ENCODE data around the gene TET1. TPM values are rescaled to one million over a fixed set of nuclear protein-coding genes. Genes with fewer than 3 reads are reported as not detected.

TET1 gene
- total and polyA plus RNA-seq, 2 of the 13 experiments (the other 11 are each of a cell fraction or from before 2014, with no cell fraction given), result 6.9 to 7.3 TPM

DNA sequence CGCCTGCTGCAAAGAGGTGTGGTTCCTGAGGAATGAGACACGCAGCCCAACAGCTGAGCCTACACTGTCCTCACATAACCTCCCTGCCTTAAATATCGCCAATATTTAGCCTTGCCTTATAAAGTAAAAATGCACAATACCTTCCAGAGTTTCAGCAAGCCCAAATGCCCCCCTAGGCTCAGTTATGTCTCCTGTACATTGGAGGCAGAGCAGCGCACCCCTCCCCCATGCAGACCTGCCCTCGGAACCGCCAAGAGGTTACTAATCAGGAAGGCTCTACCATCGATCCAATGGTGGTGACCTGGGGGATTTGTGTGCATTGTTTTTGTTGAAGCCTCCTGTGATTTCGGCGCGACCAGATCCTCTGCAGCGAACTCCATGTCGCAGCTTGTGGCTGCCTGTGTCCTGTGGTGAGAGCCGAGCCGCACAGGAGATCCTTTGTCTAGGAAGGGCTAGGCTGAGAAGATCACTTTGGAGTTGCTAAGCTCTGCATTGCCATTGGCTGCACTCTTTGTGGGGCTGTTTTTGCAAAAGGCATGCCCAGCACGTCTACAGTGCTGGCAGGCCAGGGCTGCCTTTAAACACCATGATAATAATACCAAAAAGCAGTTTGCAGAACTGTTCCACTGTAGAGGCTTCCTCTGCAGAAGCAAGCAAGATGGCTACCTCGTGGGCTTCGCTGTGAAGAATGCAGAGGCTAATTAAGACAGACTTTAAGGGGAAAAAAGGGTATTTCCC, 40.1 kb downstream of the TET1 start (continued):
- no peak; the same call in 1 of the 2 replicates for TF ChIP-seq ZMAT3 (CRISPR knock-in tag; conservative IDR thresholded peaks at IDR 0.05)
- TF ChIP-seq PCBP1 (IDR thresholded peaks at IDR 0.05; ENCODE audit: borderline replicate concordance, low read depth, low read length), result no peak
- no peak for TF ChIP-seq SATB2 (CRISPR knock-in tag; IDR thresholded peaks at IDR 0.05)
- TF ChIP-seq ZBTB38 (CRISPR knock-in tag; IDR thresholded peaks at IDR 0.05), result peak; percentile 86
- peak; percentile 65 for TF ChIP-seq RARA (CRISPR knock-in tag; IDR thresholded peaks at IDR 0.05)
- no peak for TF ChIP-seq EEA1 (CRISPR knock-in tag; IDR thresholded peaks at IDR 0.05; ENCODE audit: borderline replicate concordance)
- TF ChIP-seq, protein P1, sequence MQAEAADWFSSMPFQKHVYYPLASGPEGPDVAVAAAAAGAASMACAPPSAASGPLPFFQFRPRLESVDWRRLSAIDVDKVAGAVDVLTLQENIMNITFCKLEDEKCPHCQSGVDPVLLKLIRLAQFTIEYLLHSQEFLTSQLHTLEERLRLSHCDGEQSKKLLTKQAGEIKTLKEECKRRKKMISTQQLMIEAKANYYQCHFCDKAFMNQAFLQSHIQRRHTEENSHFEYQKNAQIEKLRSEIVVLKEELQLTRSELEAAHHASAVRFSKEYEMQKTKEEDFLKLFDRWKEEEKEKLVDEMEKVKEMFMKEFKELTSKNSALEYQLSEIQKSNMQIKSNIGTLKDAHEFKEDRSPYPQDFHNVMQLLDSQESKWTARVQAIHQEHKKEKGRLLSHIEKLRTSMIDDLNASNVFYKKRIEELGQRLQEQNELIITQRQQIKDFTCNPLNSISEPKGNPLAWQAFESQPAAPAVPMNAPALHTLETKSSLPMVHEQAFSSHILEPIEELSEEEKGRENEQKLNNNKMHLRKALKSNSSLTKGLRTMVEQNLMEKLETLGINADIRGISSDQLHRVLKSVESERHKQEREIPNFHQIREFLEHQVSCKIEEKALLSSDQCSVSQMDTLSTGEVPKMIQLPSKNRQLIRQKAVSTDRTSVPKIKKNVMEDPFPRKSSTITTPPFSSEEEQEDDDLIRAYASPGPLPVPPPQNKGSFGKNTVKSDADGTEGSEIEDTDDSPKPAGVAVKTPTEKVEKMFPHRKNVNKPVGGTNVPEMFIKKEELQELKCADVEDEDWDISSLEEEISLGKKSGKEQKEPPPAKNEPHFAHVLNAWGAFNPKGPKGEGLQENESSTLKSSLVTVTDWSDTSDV (CRISPR knock-in tag; IDR thresholded peaks at IDR 0.05), result no peak
- TF ChIP-seq, protein P2, sequence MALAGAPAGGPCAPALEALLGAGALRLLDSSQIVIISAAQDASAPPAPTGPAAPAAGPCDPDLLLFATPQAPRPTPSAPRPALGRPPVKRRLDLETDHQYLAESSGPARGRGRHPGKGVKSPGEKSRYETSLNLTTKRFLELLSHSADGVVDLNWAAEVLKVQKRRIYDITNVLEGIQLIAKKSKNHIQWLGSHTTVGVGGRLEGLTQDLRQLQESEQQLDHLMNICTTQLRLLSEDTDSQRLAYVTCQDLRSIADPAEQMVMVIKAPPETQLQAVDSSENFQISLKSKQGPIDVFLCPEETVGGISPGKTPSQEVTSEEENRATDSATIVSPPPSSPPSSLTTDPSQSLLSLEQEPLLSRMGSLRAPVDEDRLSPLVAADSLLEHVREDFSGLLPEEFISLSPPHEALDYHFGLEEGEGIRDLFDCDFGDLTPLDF (CRISPR knock-in tag; IDR thresholded peaks at IDR 0.05), result peak; percentile 73; the same call in 1 of the 2 replicates
- TF ChIP-seq, protein P3, sequence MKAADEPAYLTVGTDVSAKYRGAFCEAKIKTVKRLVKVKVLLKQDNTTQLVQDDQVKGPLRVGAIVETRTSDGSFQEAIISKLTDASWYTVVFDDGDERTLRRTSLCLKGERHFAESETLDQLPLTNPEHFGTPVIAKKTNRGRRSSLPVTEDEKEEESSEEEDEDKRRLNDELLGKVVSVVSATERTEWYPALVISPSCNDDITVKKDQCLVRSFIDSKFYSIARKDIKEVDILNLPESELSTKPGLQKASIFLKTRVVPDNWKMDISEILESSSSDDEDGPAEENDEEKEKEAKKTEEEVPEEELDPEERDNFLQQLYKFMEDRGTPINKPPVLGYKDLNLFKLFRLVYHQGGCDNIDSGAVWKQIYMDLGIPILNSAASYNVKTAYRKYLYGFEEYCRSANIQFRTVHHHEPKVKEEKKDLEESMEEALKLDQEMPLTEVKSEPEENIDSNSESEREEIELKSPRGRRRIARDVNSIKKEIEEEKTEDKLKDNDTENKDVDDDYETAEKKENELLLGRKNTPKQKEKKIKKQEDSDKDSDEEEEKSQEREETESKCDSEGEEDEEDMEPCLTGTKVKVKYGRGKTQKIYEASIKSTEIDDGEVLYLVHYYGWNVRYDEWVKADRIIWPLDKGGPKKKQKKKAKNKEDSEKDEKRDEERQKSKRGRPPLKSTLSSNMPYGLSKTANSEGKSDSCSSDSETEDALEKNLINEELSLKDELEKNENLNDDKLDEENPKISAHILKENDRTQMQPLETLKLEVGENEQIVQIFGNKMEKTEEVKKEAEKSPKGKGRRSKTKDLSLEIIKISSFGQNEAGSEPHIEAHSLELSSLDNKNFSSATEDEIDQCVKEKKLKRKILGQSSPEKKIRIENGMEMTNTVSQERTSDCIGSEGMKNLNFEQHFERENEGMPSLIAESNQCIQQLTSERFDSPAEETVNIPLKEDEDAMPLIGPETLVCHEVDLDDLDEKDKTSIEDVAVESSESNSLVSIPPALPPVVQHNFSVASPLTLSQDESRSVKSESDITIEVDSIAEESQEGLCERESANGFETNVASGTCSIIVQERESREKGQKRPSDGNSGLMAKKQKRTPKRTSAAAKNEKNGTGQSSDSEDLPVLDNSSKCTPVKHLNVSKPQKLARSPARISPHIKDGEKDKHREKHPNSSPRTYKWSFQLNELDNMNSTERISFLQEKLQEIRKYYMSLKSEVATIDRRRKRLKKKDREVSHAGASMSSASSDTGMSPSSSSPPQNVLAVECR (CRISPR knock-in tag; IDR thresholded peaks at IDR 0.05; ENCODE audit: borderline replicate concordance), result peak; percentile 76
- TF ChIP-seq, protein P4, sequence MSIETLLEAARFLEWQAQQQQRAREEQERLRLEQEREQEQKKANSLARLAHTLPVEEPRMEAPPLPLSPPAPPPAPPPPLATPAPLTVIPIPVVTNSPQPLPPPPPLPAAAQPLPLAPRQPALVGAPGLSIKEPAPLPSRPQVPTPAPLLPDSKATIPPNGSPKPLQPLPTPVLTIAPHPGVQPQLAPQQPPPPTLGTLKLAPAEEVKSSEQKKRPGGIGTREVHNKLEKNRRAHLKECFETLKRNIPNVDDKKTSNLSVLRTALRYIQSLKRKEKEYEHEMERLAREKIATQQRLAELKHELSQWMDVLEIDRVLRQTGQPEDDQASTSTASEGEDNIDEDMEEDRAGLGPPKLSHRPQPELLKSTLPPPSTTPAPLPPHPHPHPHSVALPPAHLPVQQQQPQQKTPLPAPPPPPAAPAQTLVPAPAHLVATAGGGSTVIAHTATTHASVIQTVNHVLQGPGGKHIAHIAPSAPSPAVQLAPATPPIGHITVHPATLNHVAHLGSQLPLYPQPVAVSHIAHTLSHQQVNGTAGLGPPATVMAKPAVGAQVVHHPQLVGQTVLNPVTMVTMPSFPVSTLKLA (IDR thresholded peaks at IDR 0.05), result 0 out of 2 replicates have a peak, but pooled peaks have one; percentile 7
- TF ChIP-seq ZFYVE20 (CRISPR knock-in tag; IDR thresholded peaks at IDR 0.05; ENCODE audit: borderline replicate concordance, low read depth), result no peak
- TF ChIP-seq, protein P5, sequence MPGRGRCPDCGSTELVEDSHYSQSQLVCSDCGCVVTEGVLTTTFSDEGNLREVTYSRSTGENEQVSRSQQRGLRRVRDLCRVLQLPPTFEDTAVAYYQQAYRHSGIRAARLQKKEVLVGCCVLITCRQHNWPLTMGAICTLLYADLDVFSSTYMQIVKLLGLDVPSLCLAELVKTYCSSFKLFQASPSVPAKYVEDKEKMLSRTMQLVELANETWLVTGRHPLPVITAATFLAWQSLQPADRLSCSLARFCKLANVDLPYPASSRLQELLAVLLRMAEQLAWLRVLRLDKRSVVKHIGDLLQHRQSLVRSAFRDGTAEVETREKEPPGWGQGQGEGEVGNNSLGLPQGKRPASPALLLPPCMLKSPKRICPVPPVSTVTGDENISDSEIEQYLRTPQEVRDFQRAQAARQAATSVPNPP (CRISPR knock-in tag; IDR thresholded peaks at IDR 0.05), result 0 out of 2 replicates have a peak, but pooled peaks have one; percentile 26
- TF ChIP-seq RCOR2 (CRISPR knock-in tag; IDR thresholded peaks at IDR 0.05), result peak; percentile 76
- TF ChIP-seq ZNF143 (CRISPR knock-in tag; IDR thresholded peaks at IDR 0.05), result no peak
- TF ChIP-seq PHB2 (IDR thresholded peaks at IDR 0.05; ENCODE audit: partially characterized antibody), result no peak
- no peak for TF ChIP-seq PRMT3 (CRISPR knock-in tag; IDR thresholded peaks at IDR 0.05; ENCODE audit: borderline replicate concordance, low read depth)
- TF ChIP-seq ARNTL (CRISPR knock-in tag; IDR thresholded peaks at IDR 0.05), result 0 out of 2 replicates have a peak, but pooled peaks have one; percentile 34

Measured in HepG2 (cell line).